BJ (cell line): ENCODE data around the gene IL18BP. TPM values are rescaled to one million over a fixed set of nuclear protein-coding genes. Genes with fewer than 3 reads are reported as not detected.

Experiments
- CTCF ChIA-PET: fragments of 350-600 bp; formaldehyde crosslinking; extraction: SDS; loops from one replicate; lab custom pipeline; 2021; ENCODE audit warnings: antibody characterized with exemption, inconsistent platforms; lab: Yijun Ruan, JAX
- POLR2A ChIA-PET: fragments of 300-600 bp; sonication (Branson Sonifier 250); formaldehyde crosslinking; extraction: SDS; loops from one replicate; lab custom pipeline; 2021; ENCODE audit warnings: antibody characterized with exemption; lab: Charles Lee
- DNase-seq: peaks from one replicate; pipeline ENCODE4 v3.0.0-alpha.2; 2011; ENCODE audit warnings: low read depth
- H3K27me3 ChIP-seq: 2 replicates; pipeline ENCODE4 v1.6.0; 2011; ENCODE audit warnings: low read length; ENCODE audit not compliant: control insufficient read depth, insufficient read depth
- H3K36me3 ChIP-seq: 2 replicates; pipeline ENCODE4 v1.5.1; 2011; ENCODE audit warnings: low read length; ENCODE audit not compliant: control insufficient read depth, insufficient read depth
- H3K4me3 ChIP-seq: 2 replicates; pipeline ENCODE4 v1.5.1; 2011; ENCODE audit warnings: low read depth, mild to moderate bottlenecking, control low read depth, low read length
- polyA plus RNA-seq: library from polyadenylated mRNA; depleted of rRNA; stranded (reverse); fragments of >200 nt; gene quantifications from 2 replicates; pipeline ENCODE4 v1.2.3, GENCODE V29; 2011
- TF ChIP-seq, protein P1 (sequence below): IDR thresholded peaks from 2 replicates; pipeline ENCODE4 v1.5.1; 2011; ENCODE audit warnings: low read depth, mild to moderate bottlenecking, control low read depth, inconsistent platforms, low read length, moderate library complexity; ENCODE audit not compliant: insufficient read depth

Gene IL18BP
- polyA plus RNA-seq, 1 experiment = 3.2 TPM

- no peak for DNase-seq
- CTCF ChIA-PET = interaction anchor here (0.6 kb wide), 1 partner anchor 9 kb away, joined by 4 read pairs; no protein-coding TSS in a partner anchor
- POLR2A ChIA-PET = no interaction called here
- Histone ChIP-seq H3K4me3 (no peak overlapping the region), H3K36me3 (peaks cover 3% of the 10 kb centered on the region; the same call in 1 of the 2 replicates), H3K27me3 (no peaks in the 10 kb centered on the region)
- TF ChIP-seq, protein P1, sequence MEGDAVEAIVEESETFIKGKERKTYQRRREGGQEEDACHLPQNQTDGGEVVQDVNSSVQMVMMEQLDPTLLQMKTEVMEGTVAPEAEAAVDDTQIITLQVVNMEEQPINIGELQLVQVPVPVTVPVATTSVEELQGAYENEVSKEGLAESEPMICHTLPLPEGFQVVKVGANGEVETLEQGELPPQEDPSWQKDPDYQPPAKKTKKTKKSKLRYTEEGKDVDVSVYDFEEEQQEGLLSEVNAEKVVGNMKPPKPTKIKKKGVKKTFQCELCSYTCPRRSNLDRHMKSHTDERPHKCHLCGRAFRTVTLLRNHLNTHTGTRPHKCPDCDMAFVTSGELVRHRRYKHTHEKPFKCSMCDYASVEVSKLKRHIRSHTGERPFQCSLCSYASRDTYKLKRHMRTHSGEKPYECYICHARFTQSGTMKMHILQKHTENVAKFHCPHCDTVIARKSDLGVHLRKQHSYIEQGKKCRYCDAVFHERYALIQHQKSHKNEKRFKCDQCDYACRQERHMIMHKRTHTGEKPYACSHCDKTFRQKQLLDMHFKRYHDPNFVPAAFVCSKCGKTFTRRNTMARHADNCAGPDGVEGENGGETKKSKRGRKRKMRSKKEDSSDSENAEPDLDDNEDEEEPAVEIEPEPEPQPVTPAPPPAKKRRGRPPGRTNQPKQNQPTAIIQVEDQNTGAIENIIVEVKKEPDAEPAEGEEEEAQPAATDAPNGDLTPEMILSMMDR = no peak
These were observed 35.2 kb upstream of the IL18BP start for GRCh38 chr11:71963468-71963867.

- H3K4me3 ChIP-seq = no peak overlapping the region
- H3K27me3 ChIP-seq = no peaks in the 10 kb centered on the region
- ChIA-PET POLR2A (no interaction called here), CTCF (interaction anchor here (0.8 to 1.4 kb wide), 3 partner anchors 10 to 60 kb away, joined by 3 to 5 read pairs (median 3); no protein-coding TSS in a partner anchor)
- no peak for DNase-seq
- TF ChIP-seq, protein P1 = no peak
- H3K36me3 ChIP-seq = peaks cover 3% of the 10 kb centered on the region; the same call in 1 of the 2 replicates
These were observed 34.1 kb upstream of the IL18BP start for GRCh38 chr11:71964641-71965040.

GRCh38 chr11:71971680-71972079 lies 27.0 kb upstream of the IL18BP start:
- TF ChIP-seq, protein P1 = no peak
- ChIA-PET CTCF (interaction anchor here (1.1 kb wide), 1 partner anchor 9 kb away, joined by 4 read pairs; no protein-coding TSS in a partner anchor), POLR2A (no interaction called here)
- 0 out of 2 replicates have a peak, but pooled peaks cover 1% of the 10 kb centered on the region for H3K36me3 ChIP-seq
- H3K4me3 ChIP-seq = no peak overlapping the region
- no peaks in the 10 kb centered on the region for H3K27me3 ChIP-seq
- DNase-seq = no peak

DNA sequence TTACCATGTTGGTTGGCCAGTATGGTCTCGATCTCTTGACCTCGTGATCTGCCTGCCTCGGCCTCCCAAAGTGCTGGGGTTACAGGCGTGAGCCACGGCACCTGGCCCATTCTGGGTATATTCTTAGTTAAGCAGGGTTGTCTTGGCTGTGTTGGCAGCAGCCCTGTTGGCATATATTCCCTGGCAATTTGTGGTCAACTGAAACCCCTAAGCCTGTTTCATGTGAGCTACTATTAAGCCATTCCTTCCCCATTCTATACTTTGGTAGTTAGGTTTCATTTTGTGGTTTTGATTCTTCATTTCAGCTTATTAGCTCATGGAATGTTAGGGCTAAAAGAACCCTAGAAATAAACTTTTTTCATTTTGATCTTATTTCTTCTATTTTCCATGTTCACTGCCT lies 22.2 kb upstream of the IL18BP start:
- Histone ChIP-seq H3K4me3 (no peak overlapping the region), H3K36me3 (peaks cover 3% of the 10 kb centered on the region; the same call in 1 of the 2 replicates), H3K27me3 (no peaks in the 10 kb centered on the region)
- no peak for DNase-seq
- TF ChIP-seq, protein P1 = no peak
- CTCF ChIA-PET = interaction anchor here (0.7 to 5.0 kb wide), 21 partner anchors 8 to 458 kb away, joined by 3 to 38 read pairs (median 6); partner anchors contain the start of gene CLPB
- POLR2A ChIA-PET = interaction anchor here (0.6 kb wide), 1 partner anchor 19 kb away, joined by 4 read pairs; no protein-coding TSS in a partner anchor

DNA sequence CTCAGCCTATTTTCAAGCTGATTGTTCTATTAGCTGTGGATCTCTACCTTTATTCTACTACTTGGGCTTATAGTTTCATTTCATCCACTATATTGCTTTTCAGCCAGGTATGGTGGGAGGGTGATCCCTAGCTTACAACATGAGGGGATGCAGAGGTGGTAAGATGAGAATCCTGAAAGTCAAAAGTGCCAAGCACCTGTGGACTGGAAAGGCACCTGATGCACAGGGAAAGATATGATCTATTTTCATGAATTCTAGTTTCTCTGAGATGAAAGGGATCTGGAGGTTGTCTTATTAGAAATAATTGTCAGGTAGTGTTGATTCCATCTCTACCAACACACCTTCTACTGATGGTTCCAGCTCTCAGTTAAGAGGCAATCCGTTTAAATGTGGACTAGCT lies 21.6 kb upstream of the IL18BP start:
- DNase-seq = no peak

More for the DNA sequence above, 21.6 kb upstream of the IL18BP start:
- CTCF ChIA-PET = interaction anchor here (0.7 to 5.0 kb wide), 33 partner anchors 9 to 470 kb away, joined by 3 to 38 read pairs (median 4); partner anchors contain the start of gene CLPB
- no peak overlapping the region for H3K4me3 ChIP-seq
- no peaks in the 10 kb centered on the region for H3K27me3 ChIP-seq
- peaks cover 3% of the 10 kb centered on the region; the same call in 1 of the 2 replicates for H3K36me3 ChIP-seq
- TF ChIP-seq, protein P1 = no peak
- POLR2A ChIA-PET = no interaction called here
